Measurements from ENCODE around the gene UXS1. TPM values are rescaled to one million over a fixed set of nuclear protein-coding genes. Genes with fewer than 3 reads are reported as not detected.

Gene UXS1
- total RNA-seq, 1 donor from 2014 or later = 35.6 TPM

DNA sequence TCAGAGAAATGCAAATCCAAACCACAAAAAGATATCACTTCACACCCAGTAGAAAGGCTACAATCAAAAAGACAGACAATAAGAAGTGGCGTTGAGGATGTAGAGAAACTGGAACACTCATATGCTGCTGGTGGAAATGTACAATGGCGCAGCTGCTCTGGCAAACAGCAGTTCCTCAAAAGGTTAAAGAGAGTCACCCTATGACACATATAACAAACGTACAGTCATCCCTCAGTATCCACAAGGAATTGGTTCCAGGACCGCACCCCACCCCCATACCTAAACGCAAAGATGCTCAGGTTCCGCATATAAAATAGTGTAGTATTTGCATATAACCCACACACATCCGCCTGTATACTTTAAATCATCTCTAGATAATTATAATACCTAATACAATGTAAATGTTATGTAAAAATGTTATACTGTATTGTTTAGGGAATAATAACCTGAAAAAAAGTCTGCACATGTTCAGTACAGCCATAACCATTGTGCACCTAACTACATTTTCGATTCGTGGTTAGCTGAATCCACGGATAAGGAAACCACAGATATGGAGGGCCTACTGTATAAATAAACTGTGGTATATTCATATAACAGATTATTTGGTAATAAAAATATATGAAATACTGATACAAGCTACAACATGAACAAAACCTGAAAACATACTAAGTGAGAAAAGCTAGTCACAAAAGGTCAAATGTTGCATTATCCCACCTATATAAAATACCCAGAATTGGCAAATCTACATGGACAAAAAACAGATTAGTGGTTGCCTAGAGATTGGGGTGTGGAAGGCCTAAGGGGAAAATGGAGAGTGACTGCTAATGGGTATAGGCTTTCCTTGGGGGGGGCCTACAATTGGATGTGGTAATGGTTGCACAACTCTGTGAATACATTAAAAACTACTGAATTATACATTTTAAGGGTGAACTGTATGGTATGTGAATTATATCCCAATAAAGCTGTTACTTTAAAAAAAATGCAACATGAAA lies 37.5 kb downstream of the UXS1 start:
- Histone ChIP-seq H3K9me3 (peaks cover 3% of the 10 kb centered on the region), H3K4me1 (no peaks in the 10 kb centered on the region), H3K4me3 (no peak overlapping the region), H3K27me3 (no peaks in the 10 kb centered on the region), H3K27ac (no peak overlapping the region), H3K36me3 (peaks cover 0 to 21% of the 10 kb centered on the region in 2 donors)
- no peak for DNase-seq (ENCODE audit: extremely low spot score in 2 of 2)
- TF ChIP-seq CTCF (IDR thresholded peaks at IDR 0.05) (no peak), POLR2AphosphoS5 (IDR thresholded peaks at IDR 0.05; ENCODE audit: insufficient read depth in 1 of 2, low read depth in 1 of 2) (no peak), POLR2A (IDR thresholded peaks at IDR 0.05) (no peak)
- intact Hi-C loops (cut with DNase I) = no loop called here

- Histone ChIP-seq H3K36me3 (peaks cover 0 to 21% of the 10 kb centered on the region in 2 donors), H3K27ac (no peak overlapping the region), H3K4me1 (no peaks in the 10 kb centered on the region), H3K4me3 (no peak overlapping the region), H3K9me3 (peaks cover 3% of the 10 kb centered on the region), H3K27me3 (no peaks in the 10 kb centered on the region)
- DNase-seq (ENCODE audit: extremely low spot score in 2 of 2) = no peak
- TF ChIP-seq POLR2A (IDR thresholded peaks at IDR 0.05) (no peak), CTCF (IDR thresholded peaks at IDR 0.05) (no peak), POLR2AphosphoS5 (IDR thresholded peaks at IDR 0.05; ENCODE audit: insufficient read depth in 1 of 2, low read depth in 1 of 2) (no peak)
- intact Hi-C loops (cut with DNase I) = no loop called here
Observed at GRCh38 chr2:106153781-106154180, 40.3 kb downstream of the UXS1 start.

DNA sequence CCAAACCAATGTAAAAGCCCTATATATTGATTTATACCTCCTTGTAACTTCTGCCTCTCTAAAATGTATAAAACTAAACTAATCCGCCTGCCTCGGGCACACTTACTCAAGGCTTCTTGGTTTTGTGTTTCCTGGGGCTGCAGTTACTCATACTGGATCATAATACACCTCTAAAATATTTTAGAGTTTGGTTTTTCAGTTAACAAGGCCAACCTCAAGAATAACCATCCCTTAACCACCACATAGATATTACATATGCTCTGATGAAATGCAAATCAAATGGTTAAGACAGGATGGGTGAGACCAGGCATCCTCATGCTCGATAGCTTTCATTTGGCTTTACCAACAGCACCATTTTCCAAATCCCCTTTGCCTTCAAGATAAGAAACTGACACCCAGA lies 46.4 kb downstream of the UXS1 start:
- TF ChIP-seq POLR2A (IDR thresholded peaks at IDR 0.05) (no peak), POLR2AphosphoS5 (IDR thresholded peaks at IDR 0.05; ENCODE audit: insufficient read depth in 1 of 2, low read depth in 1 of 2) (no peak), CTCF (IDR thresholded peaks at IDR 0.05) (no peak)
- Histone ChIP-seq H3K9me3 (no peaks in the 10 kb centered on the region), H3K4me3 (no peak overlapping the region), H3K27me3 (no peaks in the 10 kb centered on the region), H3K27ac (no peak overlapping the region), H3K4me1 (no peaks in the 10 kb centered on the region), H3K36me3 (no peaks in the 10 kb centered on the region)
- no peak for DNase-seq (ENCODE audit: extremely low spot score in 2 of 2)
- intact Hi-C loops (cut with DNase I) = no loop called here

- no peak for DNase-seq (ENCODE audit: extremely low spot score in 2 of 2)
- Histone ChIP-seq H3K27ac (no peak overlapping the region), H3K27me3 (no peaks in the 10 kb centered on the region), H3K4me1 (no peaks in the 10 kb centered on the region), H3K36me3 (no peaks in the 10 kb centered on the region), H3K4me3 (no peak overlapping the region), H3K9me3 (no peaks in the 10 kb centered on the region)
- TF ChIP-seq POLR2AphosphoS5 (IDR thresholded peaks at IDR 0.05; ENCODE audit: insufficient read depth in 1 of 2, low read depth in 1 of 2) (no peak), POLR2A (IDR thresholded peaks at IDR 0.05) (no peak), CTCF (IDR thresholded peaks at IDR 0.05) (no peak)
- intact Hi-C loops (cut with DNase I) = no loop called here
Observed at GRCh38 chr2:106147159-106147558, 46.9 kb downstream of the UXS1 start.
